Measurements from ENCODE around the gene CSF2.

CSF2 gene

GRCh38 chr5:132090107-132090506, 16.5 kb downstream of the CSF2 start:
- in situ Hi-C loops (cut with MboI; ENCODE audit: low sequenced_read_pairs, unreplicated experiment): no loop called here
- DNase-seq (ENCODE audit: low spot score): no peak
- no peak for TF ChIP-seq CTCF (IDR thresholded peaks at IDR 0.05; ENCODE audit: borderline replicate concordance, control extremely low read depth, extremely low read depth, insufficient read depth, missing control alignments)

- no peak for DNase-seq (ENCODE audit: low spot score)
- in situ Hi-C loops (cut with MboI; ENCODE audit: low sequenced_read_pairs, unreplicated experiment): no loop called here
- no peak for TF ChIP-seq CTCF (IDR thresholded peaks at IDR 0.05; ENCODE audit: borderline replicate concordance, control extremely low read depth, extremely low read depth, insufficient read depth, missing control alignments)
Measured at GRCh38 chr5:132093271-132093670, 19.7 kb downstream of the CSF2 start.

DNA sequence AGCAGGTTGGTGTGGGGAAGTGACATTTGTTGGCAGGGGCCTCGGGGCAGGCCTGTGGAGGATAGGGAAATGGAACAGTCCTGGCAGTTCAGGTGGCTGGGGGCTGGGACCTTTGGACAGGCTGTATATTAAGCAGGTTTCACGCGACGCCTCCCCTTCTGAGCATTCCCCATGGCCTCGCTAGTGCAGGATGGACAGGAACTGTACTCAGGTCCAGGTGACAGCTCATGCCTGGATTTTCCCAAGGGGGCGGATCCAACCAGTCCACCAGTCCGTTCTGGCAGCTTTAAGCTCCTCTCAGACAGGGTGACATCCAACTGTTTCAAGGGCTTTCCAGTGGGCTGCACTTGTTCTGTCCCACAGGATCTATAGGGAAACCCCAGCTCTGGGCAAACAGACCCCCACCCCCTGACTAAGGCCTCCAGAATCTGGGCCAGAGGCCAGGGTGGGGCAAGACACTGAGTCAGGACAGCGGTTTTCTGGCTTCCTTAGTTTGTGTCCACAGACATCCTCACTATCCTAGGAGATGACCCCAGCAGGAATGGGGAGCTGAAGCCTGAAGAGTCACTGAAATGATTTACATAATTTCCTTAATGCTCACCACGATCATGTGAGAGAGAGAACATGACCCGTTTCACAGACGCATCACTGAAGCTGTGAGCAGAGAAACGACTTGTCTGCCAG, 20.9 kb downstream of the CSF2 start:
- in situ Hi-C loops (cut with MboI; ENCODE audit: low sequenced_read_pairs, unreplicated experiment): no loop called here
- no peak for DNase-seq (ENCODE audit: low spot score)
- no peak for TF ChIP-seq CTCF (IDR thresholded peaks at IDR 0.05; ENCODE audit: borderline replicate concordance, control extremely low read depth, extremely low read depth, insufficient read depth, missing control alignments)

- in situ Hi-C loops (cut with MboI; ENCODE audit: low sequenced_read_pairs, unreplicated experiment): no loop called here
- DNase-seq (ENCODE audit: low spot score): no peak
- TF ChIP-seq CTCF (IDR thresholded peaks at IDR 0.05; ENCODE audit: borderline replicate concordance, control extremely low read depth, extremely low read depth, insufficient read depth, missing control alignments): no peak
Measured at GRCh38 chr5:132095077-132095410, 21.5 kb downstream of the CSF2 start.

DNA sequence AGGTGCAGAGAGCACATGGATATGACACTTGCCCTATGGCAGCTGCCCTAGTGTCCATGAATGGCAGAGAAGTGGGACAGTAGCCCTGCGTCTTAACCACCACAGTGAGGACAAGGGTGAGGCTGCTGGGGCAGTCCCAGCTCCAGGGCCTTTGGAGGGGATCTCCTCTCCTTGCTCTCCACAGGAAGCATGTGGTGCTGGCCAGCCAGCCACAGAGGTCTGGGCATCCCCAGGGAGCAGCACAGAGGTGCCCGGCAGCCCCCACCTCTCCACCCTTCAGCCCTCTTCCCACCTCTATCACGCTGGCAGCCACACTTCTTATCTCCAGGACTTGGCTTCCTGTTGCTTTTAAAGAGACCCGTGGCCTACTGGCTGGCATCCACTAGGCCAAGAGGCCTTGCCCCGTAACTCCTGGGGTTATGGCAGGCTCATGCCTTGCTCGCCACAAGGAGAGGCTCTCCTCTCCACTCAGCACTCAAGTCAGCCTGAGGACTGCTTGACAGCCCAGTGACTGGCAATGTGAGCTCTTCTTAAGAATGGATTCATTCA, 21.9 kb downstream of the CSF2 start:
- no peak for TF ChIP-seq CTCF (IDR thresholded peaks at IDR 0.05; ENCODE audit: borderline replicate concordance, control extremely low read depth, extremely low read depth, insufficient read depth, missing control alignments)
- in situ Hi-C loops (cut with MboI; ENCODE audit: low sequenced_read_pairs, unreplicated experiment): no loop called here
- DNase-seq (ENCODE audit: low spot score): no peak

DNA sequence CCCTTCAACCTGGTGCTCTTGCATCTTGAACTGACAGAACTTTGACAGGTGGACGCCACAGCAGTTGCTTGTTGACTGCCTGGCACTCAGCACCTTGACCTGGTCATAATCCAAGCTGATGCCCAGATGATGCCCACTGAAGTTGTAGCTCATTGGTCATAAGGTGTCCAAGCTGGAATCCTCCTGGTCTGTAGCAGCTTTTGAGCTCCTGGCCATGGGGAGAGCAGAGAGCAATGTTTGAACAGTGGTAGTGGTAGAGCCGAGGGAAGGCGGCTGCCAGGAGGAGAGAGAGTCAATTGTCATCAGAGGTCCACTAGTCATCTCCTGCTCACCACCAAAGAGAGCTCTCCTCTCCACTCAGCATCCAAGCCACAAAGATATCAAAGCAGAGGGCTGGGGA, 23.3 kb downstream of the CSF2 start:
- DNase-seq (ENCODE audit: low spot score): no peak
- no peak for TF ChIP-seq CTCF (IDR thresholded peaks at IDR 0.05; ENCODE audit: borderline replicate concordance, control extremely low read depth, extremely low read depth, insufficient read depth, missing control alignments)
- in situ Hi-C loops (cut with MboI; ENCODE audit: low sequenced_read_pairs, unreplicated experiment): no loop called here
